K562 (cell line): Measurements from ENCODE around the gene DPEP2NB. TPM values are rescaled to one million over a fixed set of nuclear protein-coding genes. Genes with fewer than 3 reads are reported as not detected.
A peak's percentile ranks its signal among the peaks of the same experiment; 100 is the strongest.

Source experiments
- ATAC-seq: fragments of 200-7000 bp; cut with Tn5 transposase; 3 replicates; pipeline ENCODE4 v1.9.1; 2020; ENCODE audit warnings: moderate library complexity
- BruUV-seq: library from RNA; stranded (reverse); fragments of 400-500 nt; replicated peaks from 2 replicates; lab custom pipeline; 2021; lab: Mats Ljungman, UMichigan
- CTCF ChIA-PET: fragments of 300-600 bp; formaldehyde crosslinking; extraction: SDS; loops from one replicate; lab custom pipeline; 2021; ENCODE audit warnings: low intra/inter-chr PET ratio; lab: Yijun Ruan, JAX
- POLR2A ChIA-PET: fragments of 300-600, 350-650 bp; sonication (Branson Sonifier 250); formaldehyde crosslinking; extraction: SDS; loops from one replicate; lab custom pipeline; 2021; ENCODE audit warnings: antibody characterized with exemption, inconsistent platforms; lab: Yijun Ruan, JAX
- DNase-seq, 4 experiments: peaks; one replicate each; pipeline versions ENCODE4 v3.0.0 to v3.0.0-alpha.2; 2011 to 2018; ENCODE audit warnings: low spot score in 3 of 4, mixed read lengths in 3 of 4; ENCODE audit errors: extremely low read depth in 1 of 4
- FAIRE-seq: peaks from 2 replicates; lab custom pipeline; 2011; peaks lifted over from hg19 to GRCh38; lab: Jason Lieb, UNC
- H2AFZ ChIP-seq: 2 replicates; pipeline ENCODE4 v1.6.0; 2011; ENCODE audit warnings: low read depth, low read length, control low read depth, inconsistent platforms
- H3K27ac ChIP-seq: fragments of 200-600 bp; 3 replicates; pipeline ENCODE4 v1.8.0; 2011; ENCODE audit warnings: low read depth, mild to moderate bottlenecking, control low read depth, inconsistent platforms, low read length, moderate library complexity, mixed read lengths; ENCODE audit errors: extremely low read depth
- H3K27me3 ChIP-seq, 2 experiments: fragments of 300-600 bp in 1 of 2; 2 replicates in 1 of 2; 3 replicates in 1 of 2; pipeline versions ENCODE4 v1.6.0 to v1.8.0; 2011; ENCODE audit warnings: inconsistent platforms in 2 of 2, low read length in 2 of 2, mild to moderate bottlenecking in 1 of 2, mixed read lengths in 1 of 2, moderate library complexity in 1 of 2; ENCODE audit not compliant: control insufficient read depth in 2 of 2, insufficient read depth in 2 of 2
- H3K36me3 ChIP-seq: fragments of 300-600 bp; 3 replicates; pipeline ENCODE4 v1.8.0; 2011; ENCODE audit warnings: mild to moderate bottlenecking, low read length, inconsistent platforms; ENCODE audit not compliant: control insufficient read depth, insufficient read depth
- H3K4me1 ChIP-seq, 2 experiments: fragments of 200-600 bp in 1 of 2; replicated peaks in 1 of 2; 2 replicates in 1 of 2; 3 replicates in 1 of 2; pipeline versions ENCODE4 v1.5.1 to v1.8.0; 2011; ENCODE audit warnings: inconsistent platforms in 2 of 2, low read length in 2 of 2, mild to moderate bottlenecking in 1 of 2, mixed read lengths in 1 of 2, moderate library complexity in 1 of 2; ENCODE audit not compliant: control insufficient read depth in 2 of 2, insufficient read depth in 2 of 2
- H3K4me2 ChIP-seq: 2 replicates; pipeline ENCODE4 v1.6.1; 2011; ENCODE audit warnings: low read length, control low read depth, inconsistent platforms, mixed read lengths; ENCODE audit not compliant: insufficient read depth
- H3K4me3 ChIP-seq: fragments of 200-600 bp; sonication (generic), shearing (Covaris generic); 2 replicates; pipeline ENCODE4 v1.5.1; 2016; ENCODE audit warnings: control low read depth, inconsistent platforms
- H3K79me2 ChIP-seq: fragments of 200-600 bp; 3 replicates; pipeline ENCODE4 v1.8.0; 2011; ENCODE audit warnings: low read length, inconsistent platforms; ENCODE audit not compliant: control insufficient read depth, insufficient read depth
- H3K9ac ChIP-seq, 2 experiments: 2 replicates each; pipeline versions ENCODE4 v1.6.0 to v1.6.1; 2011; ENCODE audit warnings: low read depth in 2 of 2, low read length in 2 of 2, control low read depth in 1 of 2, inconsistent platforms in 1 of 2, mild to moderate bottlenecking in 1 of 2, mixed read lengths in 1 of 2; ENCODE audit not compliant: insufficient read depth in 1 of 2
- H3K9me1 ChIP-seq: one replicate; pipeline ENCODE4 v1.6.0; 2011; ENCODE audit warnings: inconsistent platforms, mild to moderate bottlenecking, low read length, moderate library complexity; ENCODE audit not compliant: control insufficient read depth, insufficient read depth
- H3K9me3 ChIP-seq: replicated peaks from 2 replicates; pipeline ENCODE4 v1.5.1; 2011; ENCODE audit warnings: low read depth, low read length, inconsistent platforms; ENCODE audit not compliant: control insufficient read depth, insufficient read depth
- H4K20me1 ChIP-seq: replicated peaks from 2 replicates; pipeline ENCODE4 v1.6.1; 2011; ENCODE audit warnings: low read length, inconsistent platforms, mixed read lengths; ENCODE audit not compliant: control insufficient read depth, insufficient read depth
- GTF2A2 ChIP-seq: IDR thresholded peaks from 2 replicates; pipeline ENCODE4 v1.6.1; 2016; ENCODE audit warnings: mild to moderate bottlenecking, missing genetic modification characterization, missing compliant biosample characterization
- RBBP5 ChIP-seq: fragments of 200-600 bp; sonication (generic); IDR thresholded peaks from 2 replicates; pipeline ENCODE4 v1.6.1; 2012; ENCODE audit warnings: borderline replicate concordance, mild to moderate bottlenecking, low read length, control low read depth, inconsistent platforms; ENCODE audit not compliant: insufficient read depth, poor library complexity, severe bottlenecking
- SAP30 ChIP-seq: fragments of 200-600 bp; sonication (generic); IDR thresholded peaks from 2 replicates; pipeline ENCODE4 v1.6.1; 2012; ENCODE audit warnings: borderline replicate concordance, low read depth, mild to moderate bottlenecking, moderate library complexity, low read length, control low read depth, inconsistent platforms; ENCODE audit not compliant: insufficient read depth, poor library complexity, severe bottlenecking
- SPI1 ChIP-seq: IDR thresholded peaks from 2 replicates; pipeline ENCODE4 v1.6.1; 2011; ENCODE audit warnings: low read depth, low read length, control low read depth, borderline replicate concordance
- WGBS: fragments of 100-300 bp; shearing (Covaris generic); methylation state at CpG from one replicate; pipeline ENCODE4 v1.1.6; 2016; ENCODE audit warnings: low coverage, mixed read lengths; ENCODE audit not compliant: insufficient coverage; ENCODE audit errors: missing lambda C conversion rate; 5-methylcytosine and 5-hydroxymethylcytosine counted together
- in situ Hi-C: fragments of 300-500 bp; cut with MboI; formaldehyde crosslinking; loops from 4 replicates; pipeline ENCODE4 v1.15.0; 2018; ENCODE audit warnings: inconsistent platforms, mixed read lengths
- intact Hi-C: fragments of 100-400 bp; cut with micrococcal nuclease; formaldehyde crosslinking; loops from 2 replicates; pipeline ENCODE4 v1.14.2; 2022
- polyA plus RNA-seq, 8 experiments: library from polyadenylated mRNA; depleted of rRNA in 4 of 8; stranded (reverse) in 5 of 8; unstranded in 3 of 8; fragments of >200 nt; fragmentation: Nextera tagmentation in 2 of 8; fragmentation: Illumina TruSeq in 1 of 8; extraction: Ambion mirVana in 2 of 8; extraction: Trizol in 1 of 8; gene quantifications; 2 replicates each; pipeline versions ENCODE4 v1.2.1 to v1.2.3, GENCODE V29; 2011 to 2014; ENCODE audit warnings: inconsistent platforms in 1 of 8, missing spikeins in 1 of 8
- total RNA-seq, 7 experiments: library from RNA; depleted of rRNA in 6 of 7; stranded (reverse); fragments of >200 nt in 6 of 7; fragmentation: Illumina TruSeq in 2 of 7; extraction: Trizol in 2 of 7; gene quantifications; 2 replicates each; pipeline versions ENCODE4 v1.2.1 to v1.2.3, GENCODE V29; 2011 to 2021; ENCODE audit warnings: low replicate concordance in 1 of 7
- TF ChIP-seq, protein P1 (sequence below): fragments of 450-650 bp; IDR thresholded peaks from 2 replicates; pipeline ENCODE4 v1.6.1; 2014; ENCODE audit warnings: low read depth, mild to moderate bottlenecking, moderate library complexity, borderline replicate concordance
- TF ChIP-seq, protein P2 (sequence below), 2 experiments: fragments of 450-650 bp; formaldehyde crosslinking in 1 of 2; IDR thresholded peaks; 2 replicates each; pipeline versions ENCODE4 v1.4.0 to v1.6.1; 2014 to 2020; ENCODE audit warnings: mild to moderate bottlenecking in 2 of 2, borderline replicate concordance in 1 of 2, low read depth in 1 of 2

The DPEP2NB gene
- total and polyA plus RNA-seq, 9 of the 15 experiments (the other 6 are each of a cell fraction or from before 2014, with no cell fraction given) = not detected

- Histone ChIP-seq H3K27ac (peak overlapping the region; percentile 94), H3K4me2 (peak overlapping the region; percentile 98), H3K9ac (peak overlapping the region; percentile 94 to 97), H3K4me3 (peak overlapping the region; percentile 84), H3K9me3 (no peaks in the 10 kb centered on the region), H3K27me3 (no peaks in the 10 kb centered on the region), H3K79me2 (peaks cover 28% of the 10 kb centered on the region), H4K20me1 (peaks cover 23% of the 10 kb centered on the region), H3K4me1 (peaks cover 23 to 49% of the 10 kb centered on the region in 2 experiments; a peak in 4 of 5 replicates), H3K9me1 (peaks cover 8% of the 10 kb centered on the region), H3K36me3 (peaks cover 23% of the 10 kb centered on the region; the same call in 2 of the 3 replicates), H2AFZ (peak overlapping the region; percentile 97)
- ChIA-PET CTCF (no interaction called here), POLR2A (interaction anchor here (1.0 to 1.2 kb wide), 2 partner anchors 8 to 74 kb away, joined by 5 read pairs; no protein-coding TSS in a partner anchor)
- no peak for FAIRE-seq
- DNase-seq = peak; percentile 64 to 84 (median 78)
- under 1% methylated on average over 23 of the region's 45 CpGs for WGBS
- no TSS peak for BruUV-seq
- intact Hi-C loops = no loop called here
- in situ Hi-C loops = no loop called here
- peak; percentile 67 for ATAC-seq
- TF ChIP-seq GTF2A2 (tag) (no peak), RBBP5 (no peak), SPI1 (0 out of 2 replicates have a peak, but pooled peaks have one; percentile 23), SAP30 (peak; percentile 53)
- TF ChIP-seq, protein P1, sequence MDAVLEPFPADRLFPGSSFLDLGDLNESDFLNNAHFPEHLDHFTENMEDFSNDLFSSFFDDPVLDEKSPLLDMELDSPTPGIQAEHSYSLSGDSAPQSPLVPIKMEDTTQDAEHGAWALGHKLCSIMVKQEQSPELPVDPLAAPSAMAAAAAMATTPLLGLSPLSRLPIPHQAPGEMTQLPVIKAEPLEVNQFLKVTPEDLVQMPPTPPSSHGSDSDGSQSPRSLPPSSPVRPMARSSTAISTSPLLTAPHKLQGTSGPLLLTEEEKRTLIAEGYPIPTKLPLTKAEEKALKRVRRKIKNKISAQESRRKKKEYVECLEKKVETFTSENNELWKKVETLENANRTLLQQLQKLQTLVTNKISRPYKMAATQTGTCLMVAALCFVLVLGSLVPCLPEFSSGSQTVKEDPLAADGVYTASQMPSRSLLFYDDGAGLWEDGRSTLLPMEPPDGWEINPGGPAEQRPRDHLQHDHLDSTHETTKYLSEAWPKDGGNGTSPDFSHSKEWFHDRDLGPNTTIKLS = peak; percentile 85
- TF ChIP-seq, protein P2, sequence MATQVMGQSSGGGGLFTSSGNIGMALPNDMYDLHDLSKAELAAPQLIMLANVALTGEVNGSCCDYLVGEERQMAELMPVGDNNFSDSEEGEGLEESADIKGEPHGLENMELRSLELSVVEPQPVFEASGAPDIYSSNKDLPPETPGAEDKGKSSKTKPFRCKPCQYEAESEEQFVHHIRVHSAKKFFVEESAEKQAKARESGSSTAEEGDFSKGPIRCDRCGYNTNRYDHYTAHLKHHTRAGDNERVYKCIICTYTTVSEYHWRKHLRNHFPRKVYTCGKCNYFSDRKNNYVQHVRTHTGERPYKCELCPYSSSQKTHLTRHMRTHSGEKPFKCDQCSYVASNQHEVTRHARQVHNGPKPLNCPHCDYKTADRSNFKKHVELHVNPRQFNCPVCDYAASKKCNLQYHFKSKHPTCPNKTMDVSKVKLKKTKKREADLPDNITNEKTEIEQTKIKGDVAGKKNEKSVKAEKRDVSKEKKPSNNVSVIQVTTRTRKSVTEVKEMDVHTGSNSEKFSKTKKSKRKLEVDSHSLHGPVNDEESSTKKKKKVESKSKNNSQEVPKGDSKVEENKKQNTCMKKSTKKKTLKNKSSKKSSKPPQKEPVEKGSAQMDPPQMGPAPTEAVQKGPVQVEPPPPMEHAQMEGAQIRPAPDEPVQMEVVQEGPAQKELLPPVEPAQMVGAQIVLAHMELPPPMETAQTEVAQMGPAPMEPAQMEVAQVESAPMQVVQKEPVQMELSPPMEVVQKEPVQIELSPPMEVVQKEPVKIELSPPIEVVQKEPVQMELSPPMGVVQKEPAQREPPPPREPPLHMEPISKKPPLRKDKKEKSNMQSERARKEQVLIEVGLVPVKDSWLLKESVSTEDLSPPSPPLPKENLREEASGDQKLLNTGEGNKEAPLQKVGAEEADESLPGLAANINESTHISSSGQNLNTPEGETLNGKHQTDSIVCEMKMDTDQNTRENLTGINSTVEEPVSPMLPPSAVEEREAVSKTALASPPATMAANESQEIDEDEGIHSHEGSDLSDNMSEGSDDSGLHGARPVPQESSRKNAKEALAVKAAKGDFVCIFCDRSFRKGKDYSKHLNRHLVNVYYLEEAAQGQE (IDR thresholded peaks at IDR 0.05; ENCODE audit: borderline replicate concordance) = no peak
- TF ChIP-seq, protein P2 (CRISPR knock-in tag; IDR thresholded peaks at IDR 0.05; ENCODE audit: low read depth) = peak; percentile 24; the same call in 1 of the 2 replicates
Measured at GRCh38 chr16:67967958-67968399, 47.7 kb downstream of the DPEP2NB start.
